ENCODE data around the gene LRRTM4. TPM values are rescaled to one million over a fixed set of nuclear protein-coding genes. Genes with fewer than 3 reads are reported as not detected.
A peak's percentile ranks its signal among the peaks of the same experiment; 100 is the strongest.

Gene LRRTM4
- polyA plus RNA-seq, 2 of the 4 experiments (the other 2 are of a cell fraction): 0.03 TPM; not detected in 1

- CTCF ChIA-PET: no interaction called here
- POLR2A ChIA-PET: no interaction called here
- peaks cover 4% of the 10 kb centered on the region; the same call in 2 of the 3 replicates for H3K9me3 ChIP-seq
- no peak for FAIRE-seq
- TF ChIP-seq KDM5A (IDR thresholded peaks at IDR 0.05) (no peak), MAZ (IDR thresholded peaks at IDR 0.05; ENCODE audit: borderline replicate concordance, low read depth, low read length) (no peak), NPAS2 (CRISPR knock-in tag; IDR thresholded peaks at IDR 0.05; ENCODE audit: borderline replicate concordance) (no peak), KDM1A (IDR thresholded peaks at IDR 0.05; ENCODE audit: low read depth) (no peak), FOXS1 (CRISPR knock-in tag; IDR thresholded peaks at IDR 0.05) (no peak), ELK1 (IDR thresholded peaks at IDR 0.05; ENCODE audit: low read depth, low read length) (no peak), HOXB5 (CRISPR knock-in tag; IDR thresholded peaks at IDR 0.05) (no peak), RCOR1 (IDR thresholded peaks at IDR 0.05; ENCODE audit: low read depth, low read length) (no peak), POLR2A (IDR thresholded peaks at IDR 0.05; ENCODE audit: low read length) (no peak), CBX2 (IDR thresholded peaks at IDR 0.05; ENCODE audit: borderline replicate concordance, low read depth) (no peak), E2F6 (IDR thresholded peaks at IDR 0.05; ENCODE audit: borderline replicate concordance, low read depth) (no peak), NFE2L2 (conservative IDR thresholded peaks at IDR 0.05; ENCODE audit: low read length) (no peak), HDAC2 (IDR thresholded peaks at IDR 0.05) (no peak), MYC (IDR thresholded peaks at IDR 0.05; ENCODE audit: borderline replicate concordance, low read length) (no peak)
- DNase-seq (ENCODE audit: low read depth in 1 of 2, low spot score in 1 of 2): no peak
- no peak for ATAC-seq
- H3K4me3 ChIP-seq: no peak overlapping the region
- no peaks in the 10 kb centered on the region for H3K4me1 ChIP-seq
- 19% methylated on average over 2 of the region's 2 CpGs for WGBS (ENCODE audit: missing lambda C conversion rate)
- no peak overlapping the region for H3K4me2 ChIP-seq
- no peak overlapping the region for H3K27ac ChIP-seq
Measured at GRCh38 chr2:77013953-77014352, 508.2 kb downstream of the LRRTM4 start.

GRCh38 chr2:77013457-77013856, 508.7 kb downstream of the LRRTM4 start:
- Histone ChIP-seq H3K4me1 (no peaks in the 10 kb centered on the region), H3K4me2 (no peak overlapping the region), H3K27ac (no peak overlapping the region), H3K4me3 (no peak overlapping the region), H3K9me3 (peaks cover 4% of the 10 kb centered on the region; the same call in 2 of the 3 replicates)
- 11% methylated on average over 2 of the region's 2 CpGs for WGBS (ENCODE audit: missing lambda C conversion rate)
- CTCF ChIA-PET: no interaction called here
- POLR2A ChIA-PET: no interaction called here
- TF ChIP-seq ZNF302 (CRISPR knock-in tag; IDR thresholded peaks at IDR 0.05): no peak
- TF ChIP-seq TFCP2L1 (CRISPR knock-in tag; IDR thresholded peaks at IDR 0.05): no peak
- no peak for TF ChIP-seq RNF2 (IDR thresholded peaks at IDR 0.05; ENCODE audit: borderline replicate concordance, low read depth)
- TF ChIP-seq EHF (CRISPR knock-in tag; IDR thresholded peaks at IDR 0.05): no peak
- TF ChIP-seq RFX5 (IDR thresholded peaks at IDR 0.05): no peak
- TF ChIP-seq CBX8 (IDR thresholded peaks at IDR 0.05): no peak
- no peak for TF ChIP-seq HMGXB4 (CRISPR knock-in tag; IDR thresholded peaks at IDR 0.05; ENCODE audit: borderline replicate concordance)
- TF ChIP-seq HDAC2 (IDR thresholded peaks at IDR 0.05): no peak
- TF ChIP-seq KDM1A (IDR thresholded peaks at IDR 0.05; ENCODE audit: low read depth): no peak
- ATAC-seq: no peak
- no peak for DNase-seq (ENCODE audit: low read depth in 1 of 2, low spot score in 1 of 2)
- FAIRE-seq: no peak

GRCh38 chr2:77009307-77009706, 512.9 kb downstream of the LRRTM4 start:
- no peak for DNase-seq (ENCODE audit: low read depth in 1 of 2, low spot score in 1 of 2)
- no peak overlapping the region for H3K4me3 ChIP-seq
- no peak for FAIRE-seq
- H3K4me1 ChIP-seq: no peaks in the 10 kb centered on the region
- TF ChIP-seq TFCP2L1 (CRISPR knock-in tag; IDR thresholded peaks at IDR 0.05) (no peak), FOSL2 (IDR thresholded peaks at IDR 0.05) (no peak), FOSL2 (CRISPR knock-in tag; IDR thresholded peaks at IDR 0.05) (peak; percentile 62)
- ChIA-PET CTCF (no interaction called here), POLR2A (no interaction called here)
- H3K9me3 ChIP-seq: no peaks in the 10 kb centered on the region
- H3K4me2 ChIP-seq: no peak overlapping the region
- H3K27ac ChIP-seq: no peak overlapping the region
- no peak for ATAC-seq
- WGBS (ENCODE audit: missing lambda C conversion rate): 2% methylated on average over 3 of the region's 3 CpGs
